HEK293T (cell line): ENCODE measurements around the gene RPTOR.

Experiments used
- CTCF ChIA-PET: fragments of 350-600 bp; formaldehyde crosslinking; extraction: SDS; loops from one replicate; lab custom pipeline; 2021; ENCODE audit warnings: antibody characterized with exemption, inconsistent platforms; lab: Yijun Ruan, JAX
- POLR2A ChIA-PET: fragments of 350-600 bp; formaldehyde crosslinking; extraction: SDS; loops from one replicate; lab custom pipeline; 2020; ENCODE audit warnings: antibody characterized with exemption, inconsistent platforms; lab: Yijun Ruan, JAX
- DNase-seq: peaks from one replicate; pipeline ENCODE4 v3.0.0; 2012; ENCODE audit warnings: mixed read lengths; ENCODE audit errors: extremely low spot score
- ARNT ChIP-seq: fragments of 450-650 bp; IDR thresholded peaks from 2 replicates; pipeline ENCODE4 v1.6.1; 2017; ENCODE audit warnings: mild to moderate bottlenecking
- BHLHE40 ChIP-seq: fragments of 450-650 bp; IDR thresholded peaks from 2 replicates; pipeline ENCODE4 v1.6.1; 2016; ENCODE audit warnings: mild to moderate bottlenecking, moderate library complexity, borderline replicate concordance
- CTBP1 ChIP-seq: fragments of 450-650 bp; IDR thresholded peaks from 2 replicates; pipeline ENCODE4 v1.6.1; 2016; ENCODE audit warnings: borderline replicate concordance
- ELF4 ChIP-seq: fragments of 450-650 bp; IDR thresholded peaks from 2 replicates; pipeline ENCODE4 v1.6.1; 2017; ENCODE audit warnings: antibody characterized with exemption
- FOXA1 ChIP-seq: fragments of 450-650 bp; IDR thresholded peaks from 2 replicates; pipeline ENCODE4 v1.6.1; 2016; ENCODE audit warnings: mild to moderate bottlenecking
- FOXK2 ChIP-seq: fragments of 450-650 bp; IDR thresholded peaks from 2 replicates; pipeline ENCODE4 v1.6.1; 2016; ENCODE audit warnings: mild to moderate bottlenecking
- FOXM1 ChIP-seq: fragments of 450-650 bp; IDR thresholded peaks from 2 replicates; pipeline ENCODE4 v1.6.1; 2017; ENCODE audit warnings: mild to moderate bottlenecking, borderline replicate concordance
- HDGF ChIP-seq: fragments of 450-650 bp; IDR thresholded peaks from 2 replicates; pipeline ENCODE4 v1.6.1; 2017; ENCODE audit warnings: antibody characterized with exemption, borderline replicate concordance
- L3MBTL2 ChIP-seq: fragments of 450-650 bp; conservative IDR thresholded peaks from 2 replicates; pipeline ENCODE4 v1.6.1; 2016; ENCODE audit warnings: mild to moderate bottlenecking
- LEF1 ChIP-seq: fragments of 450-650 bp; IDR thresholded peaks from 2 replicates; pipeline ENCODE4 v1.6.1; 2017; ENCODE audit warnings: mild to moderate bottlenecking, borderline replicate concordance
- NFRKB ChIP-seq: fragments of 450-650 bp; IDR thresholded peaks from 2 replicates; pipeline ENCODE4 v1.6.1; 2016; ENCODE audit warnings: mild to moderate bottlenecking, moderate library complexity
- PKNOX1 ChIP-seq: fragments of 450-650 bp; IDR thresholded peaks from 2 replicates; pipeline ENCODE4 v1.6.1; 2016
- SP1 ChIP-seq: fragments of 450-650 bp; IDR thresholded peaks from 2 replicates; pipeline ENCODE4 v1.6.1; 2017
- SUZ12 ChIP-seq: fragments of 450-650 bp; IDR thresholded peaks from 2 replicates; pipeline ENCODE4 v1.6.1; 2016; ENCODE audit warnings: mild to moderate bottlenecking
- TARDBP ChIP-seq: fragments of 450-650 bp; IDR thresholded peaks from 2 replicates; pipeline ENCODE4 v1.6.1; 2016
- ZNF384 ChIP-seq: fragments of 450-650 bp; IDR thresholded peaks from 2 replicates; pipeline ENCODE4 v1.6.1; 2016

The RPTOR gene

GRCh38 chr17:80771612-80772005 lies 227.0 kb downstream of the RPTOR start:
- TF ChIP-seq FOXK2 (no peak), PKNOX1 (no peak), TARDBP (no peak)
- POLR2A ChIA-PET = no interaction called here
- CTCF ChIA-PET = no interaction called here
- DNase-seq = no peak

DNA sequence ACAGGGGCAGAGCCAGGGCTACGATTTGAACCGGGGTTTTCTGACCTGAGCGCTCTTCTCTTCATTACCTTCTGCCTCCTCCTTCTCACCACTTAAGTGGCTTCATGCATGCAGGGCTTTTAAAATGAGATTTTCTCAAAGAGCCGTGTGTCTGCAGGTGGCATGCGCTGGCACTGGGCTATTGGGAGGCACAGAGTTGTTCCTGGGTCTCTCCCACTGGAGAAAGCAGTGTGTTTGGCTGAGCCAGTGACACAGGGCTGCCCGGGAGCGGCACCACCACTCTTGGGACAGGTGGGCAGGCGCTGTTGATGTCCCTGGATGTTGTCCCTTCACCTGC lies 228.2 kb downstream of the RPTOR start:
- ChIA-PET CTCF (no interaction called here), POLR2A (no interaction called here)
- TF ChIP-seq BHLHE40 (no peak), SUZ12 (no peak), FOXA1 (no peak), ELF4 (no peak), FOXM1 (no peak), TARDBP (no peak), LEF1 (no peak), ARNT (no peak), ZNF384 (no peak), NFRKB (no peak), CTBP1 (no peak), PKNOX1 (no peak), L3MBTL2 (no peak)
- no peak for DNase-seq

DNA sequence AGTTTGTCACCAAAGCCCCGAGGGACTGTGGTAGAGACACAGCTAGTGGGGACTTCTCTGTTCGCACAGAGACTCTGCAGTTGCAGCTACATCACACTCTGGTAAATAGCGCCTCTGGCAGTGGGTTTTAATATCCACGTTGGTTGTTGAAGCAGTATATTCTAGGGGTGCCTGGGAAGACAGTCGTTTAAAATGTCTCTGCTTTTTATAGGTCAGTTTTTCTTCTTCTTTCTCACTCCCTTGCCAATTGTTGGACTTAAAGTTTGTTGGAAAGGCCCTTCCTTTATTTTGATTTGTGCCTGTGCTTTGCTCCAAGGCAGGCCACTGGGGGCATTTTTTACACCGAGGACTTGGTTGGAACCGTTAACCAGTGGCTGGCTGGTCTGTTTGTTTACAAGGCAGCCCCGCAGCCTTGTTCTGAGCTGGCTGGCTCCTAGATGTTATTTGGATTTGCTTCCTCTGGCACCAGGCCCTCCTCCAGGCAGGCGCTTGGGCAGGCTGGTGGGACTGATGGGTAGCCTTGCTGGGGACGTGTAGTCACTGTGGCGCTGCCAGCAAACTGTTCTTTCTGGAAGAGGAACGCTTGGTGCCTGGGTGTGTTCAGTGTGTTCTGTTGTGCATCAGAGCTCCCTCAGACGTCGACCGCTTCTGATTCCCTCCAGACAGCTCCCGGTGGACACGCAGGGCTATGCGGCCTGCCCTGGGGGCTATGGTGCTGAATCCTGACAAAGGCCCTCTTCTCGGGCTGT lies 228.8 kb downstream of the RPTOR start:
- TF ChIP-seq ELF4 (no peak), TARDBP (no peak), SUZ12 (no peak), BHLHE40 (no peak), HDGF (no peak), NFRKB (no peak), L3MBTL2 (no peak), FOXM1 (no peak), FOXA1 (no peak), SP1 (no peak), CTBP1 (no peak), FOXK2 (no peak), LEF1 (no peak), PKNOX1 (no peak), ARNT (no peak), ZNF384 (no peak)
- DNase-seq = peak; percentile 41
- CTCF ChIA-PET = no interaction called here
- POLR2A ChIA-PET = interaction anchor here (1.5 kb wide), 1 partner anchor 319 kb away, joined by 4 read pairs; no protein-coding TSS in a partner anchor

DNA sequence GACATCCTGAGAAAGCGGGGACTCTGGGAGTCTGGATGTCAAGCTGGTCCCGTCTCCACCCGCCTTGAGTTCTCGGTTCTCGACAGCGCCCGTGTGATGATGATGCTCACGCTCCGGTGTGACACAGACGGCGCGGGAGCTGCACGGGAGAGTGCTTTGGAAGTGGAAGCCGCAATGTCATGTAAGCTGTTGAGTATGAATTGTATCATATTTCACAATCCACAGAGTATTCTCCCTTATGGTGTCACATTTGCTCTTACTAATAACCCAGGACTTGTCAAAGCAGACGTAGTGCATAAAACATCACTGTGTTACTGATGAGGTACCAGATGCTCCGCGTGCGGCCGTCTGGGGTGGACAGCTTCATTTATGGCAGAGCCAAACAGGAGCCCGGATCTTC lies 229.5 kb downstream of the RPTOR start:
- CTCF ChIA-PET = interaction anchor here (1.0 kb wide), 1 partner anchor 125 kb away, joined by 3 read pairs; no protein-coding TSS in a partner anchor
- POLR2A ChIA-PET = interaction anchor here (1.5 kb wide), 1 partner anchor 319 kb away, joined by 4 read pairs; no protein-coding TSS in a partner anchor
- TF ChIP-seq CTBP1 (no peak), HDGF (no peak)
- no peak for DNase-seq

DNA sequence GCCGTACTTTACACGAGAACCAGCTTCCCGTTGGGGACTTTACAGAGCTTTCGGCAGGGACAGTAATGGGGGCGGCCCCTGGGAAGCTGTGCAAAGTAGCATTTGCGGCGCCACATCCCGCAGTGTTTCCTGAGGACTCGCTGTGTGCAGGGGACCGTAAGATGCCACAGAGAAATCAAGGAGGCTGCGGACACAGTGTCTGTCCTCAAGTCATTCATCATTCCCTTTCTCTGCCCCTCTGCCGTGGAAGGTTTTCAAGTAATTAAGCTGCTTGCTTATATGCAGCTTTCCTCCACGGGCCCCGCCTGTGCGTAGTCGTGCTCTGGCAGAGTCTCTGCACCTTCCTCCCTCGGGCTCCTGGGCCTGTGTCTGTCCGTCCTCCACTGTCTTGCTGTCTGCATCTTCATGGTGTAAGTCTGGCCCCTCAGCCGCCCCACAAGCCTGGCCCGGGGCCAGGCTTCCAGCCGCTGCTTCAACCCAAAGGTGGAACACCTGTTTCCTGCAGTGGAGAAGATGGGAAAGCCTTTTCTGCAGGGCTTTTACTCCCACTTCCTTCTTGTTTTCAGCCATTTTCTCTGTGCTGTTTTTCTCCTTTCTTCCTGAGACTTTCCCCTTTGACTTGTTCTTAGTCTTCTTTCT lies 230.1 kb downstream of the RPTOR start:
- no peak for TF ChIP-seq FOXA1
- peak; percentile 92 for TF ChIP-seq ARNT
- no peak for TF ChIP-seq FOXM1
- TF ChIP-seq SUZ12 = no peak
- no peak for TF ChIP-seq FOXK2
- CTCF ChIA-PET = interaction anchor here (1.0 kb wide), 1 partner anchor 124 kb away, joined by 3 read pairs; no protein-coding TSS in a partner anchor
- POLR2A ChIA-PET = interaction anchor here (1.5 kb wide), 1 partner anchor 320 kb away, joined by 4 read pairs; no protein-coding TSS in a partner anchor
- peak; percentile 28 for DNase-seq

- POLR2A ChIA-PET = no interaction called here
- CTCF ChIA-PET = no interaction called here
- no peak for DNase-seq
- TF ChIP-seq TARDBP = no peak
- no peak for TF ChIP-seq LEF1
- TF ChIP-seq PKNOX1 = no peak
- TF ChIP-seq CTBP1 = no peak
- TF ChIP-seq SUZ12 = no peak
- no peak for TF ChIP-seq NFRKB
- no peak for TF ChIP-seq FOXM1
- no peak for TF ChIP-seq SP1
Measured at GRCh38 chr17:80775863-80776262, 231.2 kb downstream of the RPTOR start.
